ENCODE results near the gene KLHL8.
A peak's percentile ranks its signal among the peaks of the same experiment; 100 is the strongest.

Gene KLHL8

DNA sequence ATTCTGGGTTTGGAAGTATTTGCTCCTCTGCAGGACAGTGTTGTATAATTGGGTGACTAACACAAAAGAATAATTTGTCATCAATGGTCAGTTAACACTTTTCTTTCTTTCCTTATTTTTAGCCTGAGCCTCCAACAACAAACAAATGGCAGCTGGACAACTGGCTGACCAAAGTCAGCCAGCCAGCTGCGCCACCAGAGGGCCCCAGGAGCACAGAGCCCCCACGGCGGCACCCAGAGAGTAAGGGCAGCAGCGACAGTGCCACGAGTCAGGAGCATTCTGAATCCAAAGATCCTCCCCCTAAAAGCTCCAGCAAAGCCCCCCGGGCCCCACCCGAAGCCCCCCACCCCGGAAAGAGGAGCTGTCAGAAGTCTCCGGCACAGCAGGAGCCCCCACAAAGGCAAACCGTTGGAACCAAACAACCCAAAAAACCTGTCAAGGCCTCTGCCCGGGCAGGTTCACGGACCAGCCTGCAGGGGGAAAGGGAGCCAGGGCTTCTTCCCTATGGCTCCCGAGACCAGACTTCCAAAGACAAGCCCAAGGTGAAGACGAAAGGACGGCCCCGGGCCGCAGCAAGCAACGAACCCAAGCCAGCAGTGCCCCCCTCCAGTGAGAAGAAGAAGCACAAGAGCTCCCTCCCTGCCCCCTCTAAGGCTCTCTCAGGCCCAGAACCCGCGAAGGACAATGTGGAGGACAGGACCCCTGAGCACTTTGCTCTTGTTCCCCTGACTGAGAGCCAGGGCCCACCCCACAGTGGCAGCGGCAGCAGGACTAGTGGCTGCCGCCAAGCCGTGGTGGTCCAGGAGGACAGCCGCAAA is 106.0 kb downstream of the KLHL8 start:
- H3K27ac Mint-ChIP-seq: no peak overlapping the region

GRCh38 chr4:87112063-87112462 is 108.4 kb downstream of the KLHL8 start:
- H3K4me3 Mint-ChIP-seq: no peak overlapping the region
- ATAC-seq: no peak

More for the DNA sequence above, 106.0 kb downstream of the KLHL8 start:
- H3K36me3 Mint-ChIP-seq (ENCODE audit: low read depth): peaks cover 37% of the 10 kb centered on the region
- H3K4me1 Mint-ChIP-seq: peaks cover 2% of the 10 kb centered on the region
- DNase-seq (no peak), ATAC-seq (no peak)
- no peaks in the 10 kb centered on the region for H3K9me3 Mint-ChIP-seq
- H3K27me3 Mint-ChIP-seq: no peaks in the 10 kb centered on the region
- H3K4me3 Mint-ChIP-seq: no peak overlapping the region

More at GRCh38 chr4:87112063-87112462, 108.4 kb downstream of the KLHL8 start:
- H3K27me3 Mint-ChIP-seq: no peaks in the 10 kb centered on the region
- peaks cover 7% of the 10 kb centered on the region for H3K4me1 Mint-ChIP-seq
- H3K36me3 Mint-ChIP-seq (ENCODE audit: low read depth): peaks cover 49% of the 10 kb centered on the region
- no peaks in the 10 kb centered on the region for H3K9me3 Mint-ChIP-seq
- DNase-seq: no peak
- H3K27ac Mint-ChIP-seq: peak overlapping the region; percentile 14

Measured in activated naive CD8-positive, alpha-beta T cell treated with anti-CD3 and anti-CD28 coated beads, Interleukin-2, amount 50 U/mL, for 24 hours (primary cell).